Transverse colon (tissue), 4 donors: ENCODE data around the gene KSR1. TPM values are rescaled to one million over a fixed set of nuclear protein-coding genes. Genes with fewer than 3 reads are reported as not detected.

ENCODE experiments used
- DNase-seq: peaks from one replicate; pipeline ENCODE4 v3.0.0-alpha.2; 2019
- H3K27ac ChIP-seq, 4 donors: fragments of 200-600 bp; sonication (generic); 2 replicates each; pipeline ENCODE4 v1.5.1; 2016 to 2018; ENCODE audit warnings: inconsistent platforms in 4 of 4
- H3K27me3 ChIP-seq: fragments of 200-600 bp; sonication (generic); 2 replicates; pipeline ENCODE4 v1.5.1; 2017; ENCODE audit warnings: inconsistent platforms
- H3K36me3 ChIP-seq, 4 donors: fragments of 200-600 bp; sonication (generic); 2 replicates each; pipeline ENCODE4 v1.5.1; 2017 to 2019; ENCODE audit warnings: inconsistent platforms in 4 of 4
- H3K4me1 ChIP-seq, 4 donors: fragments of 200-600 bp; sonication (generic); 2 replicates each; pipeline ENCODE4 v1.5.1; 2017 to 2020; ENCODE audit warnings: inconsistent platforms in 4 of 4
- H3K4me3 ChIP-seq, 4 donors: fragments of 200-600 bp; sonication (generic); 1 replicate in 1 of 4; 2 replicates in 3 of 4; pipeline versions ENCODE4 v1.5.1 to v1.6.1; 2017 to 2019; ENCODE audit warnings: inconsistent platforms in 4 of 4
- H3K9me3 ChIP-seq, 2 donors: fragments of 200-600 bp; sonication (generic); 2 replicates each; pipeline ENCODE4 v1.5.1; 2017 to 2019; ENCODE audit warnings: inconsistent platforms in 2 of 2
- EP300 ChIP-seq: sonication (generic); formaldehyde crosslinking; IDR thresholded peaks from one replicate; pipeline ENCODE4 v1.6.1; 2017; ENCODE audit warnings: antibody characterized with exemption, low read depth
- POLR2A ChIP-seq: fragments of 450-650 bp; IDR thresholded peaks from one replicate; pipeline ENCODE4 v1.6.1; 2016; ENCODE audit warnings: antibody characterized with exemption, mild to moderate bottlenecking, moderate library complexity
- POLR2AphosphoS5 ChIP-seq, 3 donors: sonication (generic); formaldehyde crosslinking; IDR thresholded peaks; one replicate each; pipeline ENCODE4 v1.6.1; 2016; ENCODE audit warnings: antibody characterized with exemption in 3 of 3
- WGBS, 2 donors: methylation state at CpG; one replicate each; pipeline ENCODE4 v1.1.5; 2018; ENCODE audit warnings: low coverage in 1 of 2; 5-methylcytosine and 5-hydroxymethylcytosine counted together
- in situ Hi-C, 4 donors: fragments of 200-750 bp; cut with MboI; loops; one replicate each; pipeline versions ENCODE4 v1.15.0 to v1.15.1; 2017; ENCODE audit warnings: low sequenced_read_pairs in 3 of 4, low pct_ligation_motif_present in 1 of 4, low pct_unique_long_range_greater_than_20kb in 1 of 4
- intact Hi-C: fragments of 100-400 bp; cut with DNase I; formaldehyde crosslinking; loops from one replicate; pipeline ENCODE4 v1.15.1; 2023; ENCODE audit warnings: low total_unique reads
- total RNA-seq, 4 donors: library from RNA; depleted of rRNA; stranded (reverse); fragments of >200 nt; gene quantifications; one replicate each; pipeline ENCODE4 v1.1.0, GENCODE V29; 2016
- TF ChIP-seq, protein P1 (sequence below), 5 experiments: fragments of 200-600 bp in 3 of 5; fragments of 450-650 bp in 2 of 5; sonication (generic) in 3 of 5; IDR thresholded peaks; 1 replicate in 2 of 5; 2 replicates in 3 of 5; pipeline ENCODE4 v1.5.1; 2016 to 2017; ENCODE audit warnings: antibody characterized with exemption in 5 of 5, inconsistent platforms in 3 of 5, mild to moderate bottlenecking in 2 of 5, moderate library complexity in 1 of 5

KSR1 gene
- total RNA-seq, 4 donors from 2014 or later: 8.2 to 55.7 (median 30.9) TPM

DNA sequence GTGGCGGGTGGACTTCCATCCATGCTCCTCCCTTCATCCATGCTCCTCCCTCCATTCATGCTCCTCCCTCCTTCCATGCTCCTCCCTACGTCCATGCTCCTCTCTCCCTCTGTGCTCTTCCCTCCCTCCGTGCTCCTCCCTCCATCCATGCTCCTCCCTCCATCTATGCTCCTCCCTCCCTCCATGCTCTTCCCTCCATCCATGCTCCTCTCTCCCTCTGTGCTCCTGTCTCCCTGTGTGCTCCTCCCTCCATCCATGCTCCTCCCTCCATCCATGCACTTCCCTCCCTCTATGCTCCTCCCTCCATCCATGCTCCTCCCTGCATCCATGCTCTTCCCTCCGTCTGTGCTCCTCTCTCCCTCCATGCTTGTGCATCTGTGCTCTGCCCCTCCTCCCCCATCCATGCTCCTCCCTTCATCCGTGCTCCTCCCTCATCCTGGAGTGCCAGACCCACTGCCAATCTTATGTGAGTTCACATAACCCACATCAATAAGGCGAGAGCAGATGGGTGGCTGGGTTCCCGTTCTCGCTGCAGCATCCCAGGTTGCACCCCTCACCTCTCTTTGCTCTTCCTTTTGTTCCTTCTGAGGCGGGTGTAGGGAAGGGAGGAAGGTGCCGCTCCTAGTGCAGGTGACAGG is 22.8 kb downstream of the KSR1 start:
- peaks cover 0 to 10% (median 2%) of the 10 kb centered on the region in 4 donors for H3K4me1 ChIP-seq
- no peaks in the 10 kb centered on the region for H3K36me3 ChIP-seq
- intact Hi-C loops (no loop called here), in situ Hi-C loops (loop anchor here in 1 of 4 donors (25.0 kb wide), 1 partner anchor 108 kb away; no protein-coding TSS in a partner anchor)
- no peak for TF ChIP-seq POLR2A
- no peak for TF ChIP-seq EP300
- TF ChIP-seq, protein P1, sequence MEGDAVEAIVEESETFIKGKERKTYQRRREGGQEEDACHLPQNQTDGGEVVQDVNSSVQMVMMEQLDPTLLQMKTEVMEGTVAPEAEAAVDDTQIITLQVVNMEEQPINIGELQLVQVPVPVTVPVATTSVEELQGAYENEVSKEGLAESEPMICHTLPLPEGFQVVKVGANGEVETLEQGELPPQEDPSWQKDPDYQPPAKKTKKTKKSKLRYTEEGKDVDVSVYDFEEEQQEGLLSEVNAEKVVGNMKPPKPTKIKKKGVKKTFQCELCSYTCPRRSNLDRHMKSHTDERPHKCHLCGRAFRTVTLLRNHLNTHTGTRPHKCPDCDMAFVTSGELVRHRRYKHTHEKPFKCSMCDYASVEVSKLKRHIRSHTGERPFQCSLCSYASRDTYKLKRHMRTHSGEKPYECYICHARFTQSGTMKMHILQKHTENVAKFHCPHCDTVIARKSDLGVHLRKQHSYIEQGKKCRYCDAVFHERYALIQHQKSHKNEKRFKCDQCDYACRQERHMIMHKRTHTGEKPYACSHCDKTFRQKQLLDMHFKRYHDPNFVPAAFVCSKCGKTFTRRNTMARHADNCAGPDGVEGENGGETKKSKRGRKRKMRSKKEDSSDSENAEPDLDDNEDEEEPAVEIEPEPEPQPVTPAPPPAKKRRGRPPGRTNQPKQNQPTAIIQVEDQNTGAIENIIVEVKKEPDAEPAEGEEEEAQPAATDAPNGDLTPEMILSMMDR (IDR thresholded peaks at IDR 0.05): no peak
- TF ChIP-seq POLR2AphosphoS5 (IDR thresholded peaks at IDR 0.05): no peak
- no peak for DNase-seq
- WGBS, 2 donors: 88 to 92% methylated on average over 4 to 10 of the region's 10 CpGs
- no peaks in the 10 kb centered on the region for H3K27me3 ChIP-seq
- no peak overlapping the region for H3K4me3 ChIP-seq
- H3K27ac ChIP-seq: no peak overlapping the region
- no peaks in the 10 kb centered on the region for H3K9me3 ChIP-seq

DNA sequence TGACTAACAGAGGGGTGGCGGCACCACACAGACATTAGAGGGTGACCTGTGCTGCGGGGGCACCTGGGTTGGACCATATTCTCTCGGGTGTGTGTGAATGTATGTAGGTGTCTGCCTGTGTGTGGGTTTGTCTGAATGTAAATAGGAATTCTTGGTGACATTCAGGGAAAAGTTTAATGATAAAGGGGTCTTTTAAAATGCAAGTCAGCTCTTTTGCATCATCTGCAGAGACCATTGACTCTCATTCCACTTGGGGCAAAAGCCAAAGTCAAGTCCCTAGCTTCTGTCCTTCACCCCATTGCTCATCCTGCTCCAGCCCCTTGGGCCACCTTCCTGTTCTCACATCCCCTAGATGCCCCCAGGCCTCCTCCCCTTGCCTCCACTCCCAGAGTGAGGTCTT is 23.6 kb downstream of the KSR1 start:
- no peak overlapping the region for H3K4me3 ChIP-seq
- in situ Hi-C loops (loop anchor here in 1 of 4 donors (25.0 kb wide), 1 partner anchor 107 kb away; no protein-coding TSS in a partner anchor), intact Hi-C loops (no loop called here)
- H3K27me3 ChIP-seq: no peaks in the 10 kb centered on the region
- DNase-seq: no peak
- TF ChIP-seq, protein P1 (IDR thresholded peaks at IDR 0.05): no peak
- no peak for TF ChIP-seq POLR2A
- TF ChIP-seq POLR2AphosphoS5 (IDR thresholded peaks at IDR 0.05): no peak
- no peak for TF ChIP-seq EP300
- H3K36me3 ChIP-seq: no peaks in the 10 kb centered on the region
- peaks cover 0 to 2% (median under 1%) of the 10 kb centered on the region in 4 donors for H3K4me1 ChIP-seq
- 93 to 96% methylated on average over 2 to 3 of the region's 3 CpGs for WGBS, 2 donors
- H3K9me3 ChIP-seq: no peaks in the 10 kb centered on the region
- H3K27ac ChIP-seq: no peak overlapping the region

DNA sequence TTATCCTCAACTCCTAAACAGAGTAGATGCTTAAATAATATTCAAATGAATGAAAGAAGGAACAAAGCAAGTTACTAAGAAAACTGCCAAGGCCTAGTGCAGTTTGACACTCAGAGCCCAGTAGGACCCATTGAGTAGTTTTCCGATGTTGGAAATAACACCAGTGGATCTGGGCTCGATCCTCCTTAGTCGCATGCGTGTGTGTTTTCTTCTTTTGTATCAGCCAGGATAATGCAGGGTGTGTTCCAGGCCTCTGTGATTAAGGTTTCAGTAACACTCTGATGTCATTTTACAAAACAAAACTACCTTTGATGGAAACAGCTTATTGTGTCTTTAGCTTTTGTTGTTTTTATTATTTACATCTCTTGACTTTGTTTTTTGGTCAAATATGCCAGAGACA is 24.5 kb downstream of the KSR1 start:
- Histone ChIP-seq H3K36me3 (no peaks in the 10 kb centered on the region), H3K9me3 (no peaks in the 10 kb centered on the region), H3K4me3 (no peak overlapping the region), H3K27ac (no peak overlapping the region), H3K27me3 (no peaks in the 10 kb centered on the region), H3K4me1 (peaks cover 3 to 9% (median 8%) of the 10 kb centered on the region in 4 donors)
- WGBS, 2 donors: 93 to 100% methylated on average over 3 to 4 of the region's 4 CpGs
- intact Hi-C loops: no loop called here
- no peak for DNase-seq
- no peak for TF ChIP-seq EP300
- TF ChIP-seq, protein P1 (IDR thresholded peaks at IDR 0.05): no peak
- TF ChIP-seq POLR2AphosphoS5 (IDR thresholded peaks at IDR 0.05): no peak
- no peak for TF ChIP-seq POLR2A
- in situ Hi-C loops: loop anchor here in 1 of 4 donors (25.0 kb wide), 1 partner anchor 107 kb away; no protein-coding TSS in a partner anchor

DNA sequence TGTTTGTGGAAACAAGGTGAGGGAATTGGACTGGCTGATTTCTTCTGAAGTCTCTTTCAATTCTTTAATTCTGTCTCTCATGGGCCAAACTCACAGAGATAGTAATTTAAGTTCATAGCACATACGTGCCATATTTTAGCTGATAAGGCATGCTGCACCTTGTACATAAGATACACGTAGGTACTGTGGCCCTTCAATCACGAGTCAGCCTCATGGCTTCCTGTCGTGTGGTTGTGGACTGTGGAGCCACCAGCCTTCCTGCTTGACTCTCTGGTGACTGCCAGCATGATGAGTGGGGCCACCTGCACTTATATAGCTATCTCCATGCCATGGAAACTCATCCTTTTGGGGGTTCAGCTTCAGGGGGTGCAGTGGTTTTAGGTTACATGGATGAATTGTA is 25.1 kb downstream of the KSR1 start:
- DNase-seq: no peak
- H3K4me1 ChIP-seq: peaks cover 4 to 14% (median 12%) of the 10 kb centered on the region in 4 donors
- whole genome bisulfite sequencing, 2 donors: 71% methylated on average over 4 of the region's 4 CpGs; no CpG with 5 or more reads in 1 of the 2 donors

More for the DNA sequence above, 25.1 kb downstream of the KSR1 start:
- Histone ChIP-seq H3K27me3 (no peaks in the 10 kb centered on the region), H3K4me3 (no peak overlapping the region), H3K36me3 (no peaks in the 10 kb centered on the region), H3K9me3 (no peaks in the 10 kb centered on the region), H3K27ac (no peak overlapping the region)
- intact Hi-C loops (no loop called here), in situ Hi-C loops (loop anchor here in 1 of 4 donors (25.0 kb wide), 1 partner anchor 106 kb away; no protein-coding TSS in a partner anchor)
- TF ChIP-seq EP300 (no peak), POLR2A (no peak), POLR2AphosphoS5 (IDR thresholded peaks at IDR 0.05) (no peak)
- TF ChIP-seq, protein P1 (IDR thresholded peaks at IDR 0.05): no peak
